ENCODE measurements around the gene ZNF771. TPM values are rescaled to one million over a fixed set of nuclear protein-coding genes. Genes with fewer than 3 reads are reported as not detected.

Gene ZNF771
- total and polyA plus RNA-seq, 2 experiments from 2014 or later: 10.8 to 12.0 TPM

- TF ChIP-seq, protein P1, sequence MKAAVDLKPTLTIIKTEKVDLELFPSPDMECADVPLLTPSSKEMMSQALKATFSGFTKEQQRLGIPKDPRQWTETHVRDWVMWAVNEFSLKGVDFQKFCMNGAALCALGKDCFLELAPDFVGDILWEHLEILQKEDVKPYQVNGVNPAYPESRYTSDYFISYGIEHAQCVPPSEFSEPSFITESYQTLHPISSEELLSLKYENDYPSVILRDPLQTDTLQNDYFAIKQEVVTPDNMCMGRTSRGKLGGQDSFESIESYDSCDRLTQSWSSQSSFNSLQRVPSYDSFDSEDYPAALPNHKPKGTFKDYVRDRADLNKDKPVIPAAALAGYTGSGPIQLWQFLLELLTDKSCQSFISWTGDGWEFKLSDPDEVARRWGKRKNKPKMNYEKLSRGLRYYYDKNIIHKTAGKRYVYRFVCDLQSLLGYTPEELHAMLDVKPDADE (IDR thresholded peaks at IDR 0.05): no peak
- TF ChIP-seq NANOG (IDR thresholded peaks at IDR 0.05; ENCODE audit: borderline replicate concordance): no peak
- no peak for TF ChIP-seq ZNF462 (CRISPR knock-in tag; IDR thresholded peaks at IDR 0.05)
- no peak for TF ChIP-seq ZNF114 (CRISPR knock-in tag; IDR thresholded peaks at IDR 0.05)
- TF ChIP-seq JUNB (IDR thresholded peaks at IDR 0.05; ENCODE audit: unreplicated experiment): no peak
- no peak for TF ChIP-seq STAT1 (IDR thresholded peaks at IDR 0.05; ENCODE audit: unreplicated experiment)
- TF ChIP-seq, protein P2, sequence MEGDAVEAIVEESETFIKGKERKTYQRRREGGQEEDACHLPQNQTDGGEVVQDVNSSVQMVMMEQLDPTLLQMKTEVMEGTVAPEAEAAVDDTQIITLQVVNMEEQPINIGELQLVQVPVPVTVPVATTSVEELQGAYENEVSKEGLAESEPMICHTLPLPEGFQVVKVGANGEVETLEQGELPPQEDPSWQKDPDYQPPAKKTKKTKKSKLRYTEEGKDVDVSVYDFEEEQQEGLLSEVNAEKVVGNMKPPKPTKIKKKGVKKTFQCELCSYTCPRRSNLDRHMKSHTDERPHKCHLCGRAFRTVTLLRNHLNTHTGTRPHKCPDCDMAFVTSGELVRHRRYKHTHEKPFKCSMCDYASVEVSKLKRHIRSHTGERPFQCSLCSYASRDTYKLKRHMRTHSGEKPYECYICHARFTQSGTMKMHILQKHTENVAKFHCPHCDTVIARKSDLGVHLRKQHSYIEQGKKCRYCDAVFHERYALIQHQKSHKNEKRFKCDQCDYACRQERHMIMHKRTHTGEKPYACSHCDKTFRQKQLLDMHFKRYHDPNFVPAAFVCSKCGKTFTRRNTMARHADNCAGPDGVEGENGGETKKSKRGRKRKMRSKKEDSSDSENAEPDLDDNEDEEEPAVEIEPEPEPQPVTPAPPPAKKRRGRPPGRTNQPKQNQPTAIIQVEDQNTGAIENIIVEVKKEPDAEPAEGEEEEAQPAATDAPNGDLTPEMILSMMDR (conservative IDR thresholded peaks at IDR 0.05; ENCODE audit: low read depth in 2 of 2): no peak
- TF ChIP-seq ZNF331 (CRISPR knock-in tag; IDR thresholded peaks at IDR 0.05; ENCODE audit: low read depth): no peak
- TF ChIP-seq CREB1 (CRISPR knock-in tag; IDR thresholded peaks at IDR 0.05; ENCODE audit: low read depth): no peak
- no peak for TF ChIP-seq REST (IDR thresholded peaks at IDR 0.05; ENCODE audit: unreplicated experiment)
- no peak for TF ChIP-seq EZH2 (IDR thresholded peaks at IDR 0.05; ENCODE audit: low read depth, unreplicated experiment)
- TF ChIP-seq EZH2phosphoT487 (IDR thresholded peaks at IDR 0.05; ENCODE audit: unreplicated experiment): no peak
- TF ChIP-seq POLR2AphosphoS5 (IDR thresholded peaks at IDR 0.05; ENCODE audit: low read depth): no peak
- ATAC-seq: no peak
- Mint-ChIP-seq H3K4me3 (no peak overlapping the region), H3K4me1 (peaks cover 3% of the 10 kb centered on the region; the same call in 2 of the 3 replicates), H3K27me3 (ENCODE audit: insufficient read depth, low read depth, poor library complexity) (peaks cover 5% of the 10 kb centered on the region), H3K9me3 (no peaks in the 10 kb centered on the region; the same call in 2 of the 3 replicates), H3K27ac (no peak overlapping the region), H3K36me3 (ENCODE audit: low read depth) (no peaks in the 10 kb centered on the region)
- Histone ChIP-seq H3K79me2 (replicated peaks; ENCODE audit: insufficient read depth) (no peaks in the 10 kb centered on the region), H3K27ac (ENCODE audit: low read depth) (no peak overlapping the region), H2AFZ (0 out of 2 replicates have a peak overlapping the region, but pooled peaks have one; percentile 52), H3K4me3 (no peak overlapping the region), H4K20me1 (replicated peaks; ENCODE audit: insufficient read depth) (no peaks in the 10 kb centered on the region), H3K36me3 (ENCODE audit: insufficient read depth) (no peaks in the 10 kb centered on the region), H3F3A (replicated peaks; ENCODE audit: low read depth) (no peaks in the 10 kb centered on the region), H3K4me2 (no peak overlapping the region), H3K27me3 (ENCODE audit: insufficient read depth) (no peaks in the 10 kb centered on the region), H3K4me1 (ENCODE audit: insufficient read depth) (no peaks in the 10 kb centered on the region), H3K9me2 (ENCODE audit: insufficient read depth) (no peaks in the 10 kb centered on the region)
- DNase-seq (ENCODE audit: low spot score): no peak
Observed at GRCh38 chr16:30464078-30464477, 56.7 kb downstream of the ZNF771 start.
